WTC11 (cell line): ENCODE data around the gene MYOM1. TPM values are rescaled to one million over a fixed set of nuclear protein-coding genes. Genes with fewer than 3 reads are reported as not detected.

Source experiments
- ATAC-seq: fragments of 200-7000 bp; cut with Tn5 transposase; 2 replicates; pipeline ENCODE4 v1.10.0; 2021; ENCODE audit warnings: mild to moderate bottlenecking, moderate library complexity
- CTCF ChIA-PET: fragments of 300-600 bp; sonication (Branson Sonifier 250); formaldehyde crosslinking; loops from one replicate; lab custom pipeline; 2021; ENCODE audit warnings: antibody characterized with exemption; lab: Charles Lee
- POLR2A ChIA-PET: fragments of 350-600 bp; sonication (Branson Sonifier 250); formaldehyde crosslinking; loops from one replicate; lab custom pipeline; 2021; ENCODE audit warnings: antibody characterized with exemption; lab: Charles Lee
- DNase-seq: peaks from one replicate; pipeline ENCODE4 v3.0.0; 2021; ENCODE audit warnings: low spot score
- H3K27ac Mint-ChIP-seq: 2 replicates; pipeline ENCODE4 v1.8.0; 2021; ENCODE audit warnings: mixed read lengths
- H3K27me3 Mint-ChIP-seq: 2 replicates; pipeline ENCODE4 v1.8.0; 2021; ENCODE audit warnings: low read depth, mild to moderate bottlenecking, moderate library complexity, mixed read lengths
- H3K36me3 Mint-ChIP-seq: 2 replicates; pipeline ENCODE4 v1.8.0; 2021; ENCODE audit warnings: mixed read lengths
- H3K4me1 Mint-ChIP-seq: 2 replicates; pipeline ENCODE4 v1.8.0; 2022; ENCODE audit warnings: mixed read lengths
- H3K4me3 Mint-ChIP-seq: 2 replicates; pipeline ENCODE4 v1.8.0; 2021; ENCODE audit warnings: mild to moderate bottlenecking, moderate library complexity, mixed read lengths
- H3K9me3 Mint-ChIP-seq: 2 replicates; pipeline ENCODE4 v1.8.0; 2021; ENCODE audit warnings: mixed read lengths
- CREM ChIP-seq: sonication (generic); formaldehyde crosslinking; IDR thresholded peaks from 2 replicates; pipeline ENCODE4 v1.8.1; 2022; ENCODE audit warnings: mild to moderate bottlenecking, missing genetic modification reagents, moderate library complexity
- FOXP1 ChIP-seq: sonication (generic); formaldehyde crosslinking; IDR thresholded peaks from 2 replicates; pipeline ENCODE4 v1.8.0; 2022; ENCODE audit warnings: missing genetic modification reagents, mild to moderate bottlenecking, moderate library complexity, borderline replicate concordance
- JUN ChIP-seq: sonication (generic); formaldehyde crosslinking; IDR thresholded peaks from 2 replicates; pipeline ENCODE4 v1.8.0; 2023; ENCODE audit warnings: mild to moderate bottlenecking, missing genetic modification reagents
- NFE2L1 ChIP-seq: sonication (generic); formaldehyde crosslinking; IDR thresholded peaks from 2 replicates; pipeline ENCODE4 v1.8.1; 2023; ENCODE audit warnings: missing genetic modification reagents
- OVOL2 ChIP-seq: fragments of 250-450 bp; sonication (Bioruptor Pico); IDR thresholded peaks from 2 replicates; pipeline ENCODE4 v1.9.0; 2021; ENCODE audit warnings: mild to moderate bottlenecking, borderline replicate concordance
- PRRX2 ChIP-seq: fragments of 250-450 bp; sonication (Bioruptor Pico); IDR thresholded peaks from 2 replicates; pipeline ENCODE4 v1.8.0; 2021; ENCODE audit warnings: mild to moderate bottlenecking
- TCF7 ChIP-seq: sonication (generic); formaldehyde crosslinking; IDR thresholded peaks from 2 replicates; pipeline ENCODE4 v1.8.0; 2022; ENCODE audit warnings: mild to moderate bottlenecking, low read depth, missing genetic modification reagents, moderate library complexity
- TEAD1 ChIP-seq: sonication (generic); formaldehyde crosslinking; IDR thresholded peaks from 2 replicates; pipeline ENCODE4 v1.8.0; 2022; ENCODE audit warnings: mild to moderate bottlenecking, missing genetic modification reagents
- ZNF138 ChIP-seq: sonication (generic); formaldehyde crosslinking; conservative IDR thresholded peaks from 2 replicates; pipeline ENCODE4 v1.8.1; 2022; ENCODE audit warnings: mild to moderate bottlenecking, moderate library complexity, missing genetic modification reagents
- ZNF219 ChIP-seq: sonication (generic); formaldehyde crosslinking; IDR thresholded peaks from 2 replicates; pipeline ENCODE4 v1.8.0; 2023; ENCODE audit warnings: missing genetic modification reagents, mild to moderate bottlenecking, borderline replicate concordance
- ZNF232 ChIP-seq: sonication (generic); formaldehyde crosslinking; IDR thresholded peaks from 2 replicates; pipeline ENCODE4 v1.8.0; 2022; ENCODE audit warnings: mild to moderate bottlenecking, missing genetic modification reagents
- ZNF423 ChIP-seq: fragments of 250-450 bp; sonication (Bioruptor Pico); IDR thresholded peaks from 2 replicates; pipeline ENCODE4 v2.1.2; 2022; ENCODE audit warnings: mild to moderate bottlenecking, moderate library complexity
- total RNA-seq: library from RNA; stranded (reverse); gene quantifications from 3 replicates; pipeline ENCODE4 v1.2.3, GENCODE V29; 2021
- TF ChIP-seq, protein P1 (sequence below): sonication (generic); formaldehyde crosslinking; IDR thresholded peaks from 2 replicates; pipeline ENCODE4 v1.8.0; 2023; ENCODE audit warnings: missing genetic modification reagents, mild to moderate bottlenecking, borderline replicate concordance
- TF ChIP-seq, protein P2 (sequence below): sonication (generic); formaldehyde crosslinking; IDR thresholded peaks from 2 replicates; pipeline ENCODE4 v1.8.0; 2022; ENCODE audit warnings: mild to moderate bottlenecking, missing genetic modification reagents
- TF ChIP-seq, protein P3 (sequence below): sonication (generic); formaldehyde crosslinking; IDR thresholded peaks from 2 replicates; pipeline ENCODE4 v1.8.0; 2023; ENCODE audit warnings: missing genetic modification reagents
- TF ChIP-seq, protein P4 (sequence below): fragments of 200-600 bp; IDR thresholded peaks from 2 replicates; pipeline ENCODE4 v1.8.0; 2022; ENCODE audit warnings: antibody characterized with exemption
- TF ChIP-seq, protein P5 (sequence below): fragments of 250-450 bp; sonication (Bioruptor Pico); IDR thresholded peaks from 2 replicates; pipeline ENCODE4 v1.9.0; 2021; ENCODE audit warnings: mild to moderate bottlenecking
- TF ChIP-seq, protein P6 (sequence below): sonication (generic); formaldehyde crosslinking; IDR thresholded peaks from 2 replicates; pipeline ENCODE4 v1.8.1; 2023; ENCODE audit warnings: mild to moderate bottlenecking, missing genetic modification reagents

MYOM1 gene
- total RNA-seq, 1 experiment from 2014 or later, result 0.35 TPM

DNA sequence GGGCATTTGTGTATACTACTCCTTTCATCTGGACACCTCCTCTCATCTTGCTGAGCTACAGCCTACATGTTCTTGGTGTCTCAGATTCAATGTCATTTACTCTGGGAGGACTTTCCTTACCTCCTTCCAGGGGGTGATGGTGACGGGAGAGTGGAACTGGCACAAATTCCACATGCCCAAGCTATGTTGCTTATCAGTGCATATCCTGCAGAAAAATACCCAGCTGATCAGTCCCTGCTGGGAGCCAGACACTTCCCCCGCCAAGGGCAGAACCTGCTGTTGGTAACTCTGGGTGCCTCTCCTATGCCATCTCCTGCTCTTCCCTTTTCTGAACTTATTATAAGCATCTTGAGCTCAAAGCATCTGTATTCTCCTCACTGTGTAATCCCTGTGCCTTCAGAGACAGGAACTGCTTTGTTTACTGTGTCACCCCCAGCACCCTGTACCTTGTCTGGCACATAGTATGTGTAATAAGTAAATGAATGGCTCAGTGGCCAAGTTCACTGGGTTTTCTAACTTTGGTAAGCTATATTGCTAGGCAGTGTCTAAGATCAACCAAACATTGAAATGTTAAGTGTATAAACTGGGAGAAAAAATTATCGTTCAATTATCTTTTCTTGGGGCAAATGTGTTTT lies 119.2 kb downstream of the MYOM1 start (continued):
- TF ChIP-seq, protein P1, sequence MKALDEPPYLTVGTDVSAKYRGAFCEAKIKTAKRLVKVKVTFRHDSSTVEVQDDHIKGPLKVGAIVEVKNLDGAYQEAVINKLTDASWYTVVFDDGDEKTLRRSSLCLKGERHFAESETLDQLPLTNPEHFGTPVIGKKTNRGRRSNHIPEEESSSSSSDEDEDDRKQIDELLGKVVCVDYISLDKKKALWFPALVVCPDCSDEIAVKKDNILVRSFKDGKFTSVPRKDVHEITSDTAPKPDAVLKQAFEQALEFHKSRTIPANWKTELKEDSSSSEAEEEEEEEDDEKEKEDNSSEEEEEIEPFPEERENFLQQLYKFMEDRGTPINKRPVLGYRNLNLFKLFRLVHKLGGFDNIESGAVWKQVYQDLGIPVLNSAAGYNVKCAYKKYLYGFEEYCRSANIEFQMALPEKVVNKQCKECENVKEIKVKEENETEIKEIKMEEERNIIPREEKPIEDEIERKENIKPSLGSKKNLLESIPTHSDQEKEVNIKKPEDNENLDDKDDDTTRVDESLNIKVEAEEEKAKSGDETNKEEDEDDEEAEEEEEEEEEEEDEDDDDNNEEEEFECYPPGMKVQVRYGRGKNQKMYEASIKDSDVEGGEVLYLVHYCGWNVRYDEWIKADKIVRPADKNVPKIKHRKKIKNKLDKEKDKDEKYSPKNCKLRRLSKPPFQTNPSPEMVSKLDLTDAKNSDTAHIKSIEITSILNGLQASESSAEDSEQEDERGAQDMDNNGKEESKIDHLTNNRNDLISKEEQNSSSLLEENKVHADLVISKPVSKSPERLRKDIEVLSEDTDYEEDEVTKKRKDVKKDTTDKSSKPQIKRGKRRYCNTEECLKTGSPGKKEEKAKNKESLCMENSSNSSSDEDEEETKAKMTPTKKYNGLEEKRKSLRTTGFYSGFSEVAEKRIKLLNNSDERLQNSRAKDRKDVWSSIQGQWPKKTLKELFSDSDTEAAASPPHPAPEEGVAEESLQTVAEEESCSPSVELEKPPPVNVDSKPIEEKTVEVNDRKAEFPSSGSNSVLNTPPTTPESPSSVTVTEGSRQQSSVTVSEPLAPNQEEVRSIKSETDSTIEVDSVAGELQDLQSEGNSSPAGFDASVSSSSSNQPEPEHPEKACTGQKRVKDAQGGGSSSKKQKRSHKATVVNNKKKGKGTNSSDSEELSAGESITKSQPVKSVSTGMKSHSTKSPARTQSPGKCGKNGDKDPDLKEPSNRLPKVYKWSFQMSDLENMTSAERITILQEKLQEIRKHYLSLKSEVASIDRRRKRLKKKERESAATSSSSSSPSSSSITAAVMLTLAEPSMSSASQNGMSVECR (CRISPR knock-in tag), result no peak
- no peak for TF ChIP-seq ZNF219
- TF ChIP-seq, protein P2, sequence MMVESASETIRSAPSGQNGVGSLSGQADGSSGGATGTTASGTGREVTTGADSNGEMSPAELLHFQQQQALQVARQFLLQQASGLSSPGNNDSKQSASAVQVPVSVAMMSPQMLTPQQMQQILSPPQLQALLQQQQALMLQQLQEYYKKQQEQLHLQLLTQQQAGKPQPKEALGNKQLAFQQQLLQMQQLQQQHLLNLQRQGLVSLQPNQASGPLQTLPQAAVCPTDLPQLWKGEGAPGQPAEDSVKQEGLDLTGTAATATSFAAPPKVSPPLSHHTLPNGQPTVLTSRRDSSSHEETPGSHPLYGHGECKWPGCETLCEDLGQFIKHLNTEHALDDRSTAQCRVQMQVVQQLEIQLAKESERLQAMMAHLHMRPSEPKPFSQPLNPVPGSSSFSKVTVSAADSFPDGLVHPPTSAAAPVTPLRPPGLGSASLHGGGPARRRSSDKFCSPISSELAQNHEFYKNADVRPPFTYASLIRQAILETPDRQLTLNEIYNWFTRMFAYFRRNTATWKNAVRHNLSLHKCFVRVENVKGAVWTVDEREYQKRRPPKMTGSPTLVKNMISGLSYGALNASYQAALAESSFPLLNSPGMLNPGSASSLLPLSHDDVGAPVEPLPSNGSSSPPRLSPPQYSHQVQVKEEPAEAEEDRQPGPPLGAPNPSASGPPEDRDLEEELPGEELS (CRISPR knock-in tag), result no peak
- no peak for TF ChIP-seq NFE2L1 (CRISPR knock-in tag)

DNA sequence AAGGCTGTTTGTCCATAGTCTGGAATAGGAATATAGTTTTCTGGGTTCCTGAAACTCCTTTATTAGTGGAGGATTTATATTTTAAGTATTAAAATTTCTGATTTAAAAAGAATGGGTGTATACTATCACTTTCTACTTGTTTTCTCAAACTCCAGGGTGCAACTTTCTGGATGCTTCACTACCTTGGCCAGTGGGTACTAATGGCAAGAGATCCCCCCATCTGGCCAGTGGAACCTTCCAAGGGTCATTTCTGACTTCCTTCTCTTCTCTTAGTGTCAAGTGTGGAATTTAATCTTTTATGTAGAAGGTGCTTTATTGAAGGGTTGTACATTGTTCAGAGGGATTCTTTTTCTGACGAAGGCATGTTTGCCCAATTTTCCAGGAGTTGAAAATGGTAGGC lies 120.4 kb downstream of the MYOM1 start:
- no peak overlapping the region for H3K27ac Mint-ChIP-seq
- H3K27me3 Mint-ChIP-seq, result no peaks in the 10 kb centered on the region; the same call in 1 of the 2 replicates
- TF ChIP-seq, protein P3, sequence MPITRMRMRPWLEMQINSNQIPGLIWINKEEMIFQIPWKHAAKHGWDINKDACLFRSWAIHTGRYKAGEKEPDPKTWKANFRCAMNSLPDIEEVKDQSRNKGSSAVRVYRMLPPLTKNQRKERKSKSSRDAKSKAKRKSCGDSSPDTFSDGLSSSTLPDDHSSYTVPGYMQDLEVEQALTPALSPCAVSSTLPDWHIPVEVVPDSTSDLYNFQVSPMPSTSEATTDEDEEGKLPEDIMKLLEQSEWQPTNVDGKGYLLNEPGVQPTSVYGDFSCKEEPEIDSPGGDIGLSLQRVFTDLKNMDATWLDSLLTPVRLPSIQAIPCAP (CRISPR knock-in tag), result no peak
- TF ChIP-seq ZNF219 (no peak), FOXP1 (CRISPR knock-in tag) (no peak), ZNF138 (CRISPR knock-in tag) (no peak), TEAD1 (no peak), JUN (CRISPR knock-in tag) (no peak), PRRX2 (CRISPR knock-in tag) (no peak), ZNF232 (CRISPR knock-in tag) (no peak), CREM (CRISPR knock-in tag) (no peak), OVOL2 (CRISPR knock-in tag) (no peak), TCF7 (no peak), ZNF423 (CRISPR knock-in tag) (no peak)
- TF ChIP-seq, protein P4, sequence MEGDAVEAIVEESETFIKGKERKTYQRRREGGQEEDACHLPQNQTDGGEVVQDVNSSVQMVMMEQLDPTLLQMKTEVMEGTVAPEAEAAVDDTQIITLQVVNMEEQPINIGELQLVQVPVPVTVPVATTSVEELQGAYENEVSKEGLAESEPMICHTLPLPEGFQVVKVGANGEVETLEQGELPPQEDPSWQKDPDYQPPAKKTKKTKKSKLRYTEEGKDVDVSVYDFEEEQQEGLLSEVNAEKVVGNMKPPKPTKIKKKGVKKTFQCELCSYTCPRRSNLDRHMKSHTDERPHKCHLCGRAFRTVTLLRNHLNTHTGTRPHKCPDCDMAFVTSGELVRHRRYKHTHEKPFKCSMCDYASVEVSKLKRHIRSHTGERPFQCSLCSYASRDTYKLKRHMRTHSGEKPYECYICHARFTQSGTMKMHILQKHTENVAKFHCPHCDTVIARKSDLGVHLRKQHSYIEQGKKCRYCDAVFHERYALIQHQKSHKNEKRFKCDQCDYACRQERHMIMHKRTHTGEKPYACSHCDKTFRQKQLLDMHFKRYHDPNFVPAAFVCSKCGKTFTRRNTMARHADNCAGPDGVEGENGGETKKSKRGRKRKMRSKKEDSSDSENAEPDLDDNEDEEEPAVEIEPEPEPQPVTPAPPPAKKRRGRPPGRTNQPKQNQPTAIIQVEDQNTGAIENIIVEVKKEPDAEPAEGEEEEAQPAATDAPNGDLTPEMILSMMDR, result no peak
- TF ChIP-seq, protein P1 (CRISPR knock-in tag), result no peak
- TF ChIP-seq, protein P5, sequence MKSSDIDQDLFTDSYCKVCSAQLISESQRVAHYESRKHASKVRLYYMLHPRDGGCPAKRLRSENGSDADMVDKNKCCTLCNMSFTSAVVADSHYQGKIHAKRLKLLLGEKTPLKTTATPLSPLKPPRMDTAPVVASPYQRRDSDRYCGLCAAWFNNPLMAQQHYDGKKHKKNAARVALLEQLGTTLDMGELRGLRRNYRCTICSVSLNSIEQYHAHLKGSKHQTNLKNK (CRISPR knock-in tag), result no peak
- TF ChIP-seq, protein P6, sequence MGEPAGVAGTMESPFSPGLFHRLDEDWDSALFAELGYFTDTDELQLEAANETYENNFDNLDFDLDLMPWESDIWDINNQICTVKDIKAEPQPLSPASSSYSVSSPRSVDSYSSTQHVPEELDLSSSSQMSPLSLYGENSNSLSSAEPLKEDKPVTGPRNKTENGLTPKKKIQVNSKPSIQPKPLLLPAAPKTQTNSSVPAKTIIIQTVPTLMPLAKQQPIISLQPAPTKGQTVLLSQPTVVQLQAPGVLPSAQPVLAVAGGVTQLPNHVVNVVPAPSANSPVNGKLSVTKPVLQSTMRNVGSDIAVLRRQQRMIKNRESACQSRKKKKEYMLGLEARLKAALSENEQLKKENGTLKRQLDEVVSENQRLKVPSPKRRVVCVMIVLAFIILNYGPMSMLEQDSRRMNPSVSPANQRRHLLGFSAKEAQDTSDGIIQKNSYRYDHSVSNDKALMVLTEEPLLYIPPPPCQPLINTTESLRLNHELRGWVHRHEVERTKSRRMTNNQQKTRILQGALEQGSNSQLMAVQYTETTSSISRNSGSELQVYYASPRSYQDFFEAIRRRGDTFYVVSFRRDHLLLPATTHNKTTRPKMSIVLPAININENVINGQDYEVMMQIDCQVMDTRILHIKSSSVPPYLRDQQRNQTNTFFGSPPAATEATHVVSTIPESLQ, result no peak
- ATAC-seq, result no peak
- no peak overlapping the region for H3K4me3 Mint-ChIP-seq
- no peaks in the 10 kb centered on the region for H3K9me3 Mint-ChIP-seq
- no peaks in the 10 kb centered on the region for H3K36me3 Mint-ChIP-seq
- ChIA-PET CTCF (no interaction called here), POLR2A (no interaction called here)
- H3K4me1 Mint-ChIP-seq, result no peaks in the 10 kb centered on the region
- no peak for DNase-seq
